ENCODE measurements around the gene IGSF8.

IGSF8 gene

DNA sequence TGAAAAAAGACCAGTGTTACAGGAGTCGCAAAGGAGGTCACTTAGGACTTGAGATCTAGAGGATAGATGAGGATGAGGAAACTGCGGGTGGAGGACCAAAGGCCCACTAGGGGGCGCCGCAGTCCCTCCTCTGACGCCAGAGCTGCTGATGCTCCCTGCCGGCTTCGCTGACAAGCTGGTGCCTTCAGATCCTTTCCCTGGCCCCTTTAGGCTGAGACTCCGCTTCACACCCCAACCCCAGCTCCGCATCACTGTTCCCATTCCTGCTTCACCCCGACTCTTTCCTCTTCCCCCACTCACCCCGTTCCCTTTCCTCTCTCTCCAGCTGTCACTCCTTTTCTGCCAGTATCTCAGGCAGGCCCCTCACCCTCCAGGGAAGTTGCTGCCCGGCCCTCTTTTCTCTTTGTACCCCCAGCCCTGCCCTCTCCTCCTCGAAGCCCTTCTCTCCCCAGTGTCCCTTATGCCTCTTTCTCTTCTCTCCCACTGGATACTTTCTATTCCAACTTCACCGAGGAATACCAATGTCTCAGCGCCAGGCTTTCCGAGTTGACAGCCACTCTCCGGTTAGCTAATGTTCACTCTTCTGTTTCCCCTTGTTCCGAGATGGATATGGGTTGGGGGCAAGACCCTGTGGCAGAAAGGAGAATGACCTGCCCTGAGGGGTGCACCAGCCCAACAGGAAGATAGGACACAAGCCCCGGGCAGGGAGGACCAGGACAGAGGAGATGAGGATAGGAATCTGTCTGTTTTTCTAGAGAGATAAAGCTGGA, 12.5 kb downstream of the IGSF8 start:
- DNase-seq (ENCODE audit: low read depth in 2 of 2) = peak; percentile 45 to 65

DNA sequence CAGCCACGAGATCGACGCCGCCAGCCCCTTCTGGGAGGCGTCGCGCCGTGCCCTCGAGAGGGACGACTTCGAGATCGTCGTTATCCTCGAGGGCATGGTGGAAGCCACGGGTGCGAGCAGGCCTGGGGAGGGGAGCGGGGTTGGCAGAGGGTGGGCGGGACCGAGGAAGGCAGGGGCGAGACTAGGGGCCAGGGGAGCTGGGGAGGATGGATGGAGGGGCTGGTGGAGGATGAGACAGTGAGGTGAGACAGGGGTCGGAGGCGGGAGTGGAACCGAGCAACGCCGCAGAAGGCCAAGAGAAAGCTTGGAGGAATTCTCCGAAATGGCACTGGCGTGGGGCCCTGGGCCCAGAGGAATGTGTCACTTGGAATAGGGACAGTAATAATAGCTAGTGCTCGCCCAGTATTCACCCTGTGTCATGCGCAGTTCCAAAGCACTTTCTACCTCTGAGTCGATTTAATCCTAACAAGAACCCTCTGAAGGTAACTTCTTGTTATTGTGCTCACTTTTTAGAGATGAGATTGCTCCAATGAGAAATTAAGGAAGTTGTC, 13.6 kb downstream of the IGSF8 start:
- DNase-seq (ENCODE audit: low read depth in 2 of 2) = no peak

DNA sequence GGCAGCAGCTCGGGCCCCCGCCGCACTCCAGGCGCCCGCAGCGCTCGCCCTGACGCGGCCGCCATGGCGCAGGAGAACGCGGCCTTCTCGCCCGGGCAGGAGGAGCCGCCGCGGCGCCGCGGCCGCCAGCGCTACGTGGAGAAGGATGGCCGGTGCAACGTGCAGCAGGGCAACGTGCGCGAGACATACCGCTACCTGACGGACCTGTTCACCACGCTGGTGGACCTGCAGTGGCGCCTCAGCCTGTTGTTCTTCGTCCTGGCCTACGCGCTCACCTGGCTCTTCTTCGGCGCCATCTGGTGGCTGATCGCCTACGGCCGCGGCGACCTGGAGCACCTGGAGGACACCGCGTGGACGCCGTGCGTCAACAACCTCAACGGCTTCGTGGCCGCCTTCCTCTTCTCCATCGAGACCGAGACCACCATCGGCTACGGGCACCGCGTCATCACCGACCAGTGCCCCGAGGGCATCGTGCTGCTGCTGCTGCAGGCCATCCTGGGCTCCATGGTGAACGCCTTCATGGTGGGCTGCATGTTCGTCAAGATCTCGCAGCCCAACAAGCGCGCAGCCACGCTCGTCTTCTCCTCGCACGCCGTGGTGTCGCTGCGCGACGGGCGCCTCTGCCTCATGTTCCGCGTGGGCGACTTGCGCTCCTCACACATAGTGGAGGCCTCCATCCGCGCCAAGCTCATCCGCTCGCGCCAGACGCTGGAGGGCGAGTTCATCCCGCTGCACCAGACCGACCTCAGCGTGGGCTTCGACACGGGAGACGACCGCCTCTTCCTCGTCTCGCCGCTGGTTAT, 14.2 kb downstream of the IGSF8 start:
- peak; percentile 55 to 59 for DNase-seq (ENCODE audit: low read depth in 2 of 2)

DNA sequence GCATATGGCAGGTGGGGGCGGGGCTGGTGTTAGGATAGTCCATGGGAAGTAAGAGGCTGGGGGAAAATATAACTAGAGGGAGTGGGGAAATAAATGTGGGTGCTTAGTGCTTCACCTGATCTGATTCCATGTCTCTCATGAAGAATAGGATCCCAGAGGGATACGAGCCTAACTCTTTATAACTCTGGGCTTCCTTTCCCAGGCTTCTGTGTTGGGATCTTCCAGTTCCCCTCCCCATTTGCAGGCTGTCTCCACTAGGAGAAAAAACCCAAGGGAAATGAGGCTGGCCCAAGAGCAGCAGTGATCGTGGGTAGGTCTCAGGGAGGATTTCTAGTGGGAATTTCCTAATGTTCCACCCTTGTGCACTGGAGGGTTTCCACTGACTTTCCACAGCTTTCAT, 15.5 kb downstream of the IGSF8 start:
- DNase-seq (ENCODE audit: low read depth in 2 of 2) = no peak

DNA sequence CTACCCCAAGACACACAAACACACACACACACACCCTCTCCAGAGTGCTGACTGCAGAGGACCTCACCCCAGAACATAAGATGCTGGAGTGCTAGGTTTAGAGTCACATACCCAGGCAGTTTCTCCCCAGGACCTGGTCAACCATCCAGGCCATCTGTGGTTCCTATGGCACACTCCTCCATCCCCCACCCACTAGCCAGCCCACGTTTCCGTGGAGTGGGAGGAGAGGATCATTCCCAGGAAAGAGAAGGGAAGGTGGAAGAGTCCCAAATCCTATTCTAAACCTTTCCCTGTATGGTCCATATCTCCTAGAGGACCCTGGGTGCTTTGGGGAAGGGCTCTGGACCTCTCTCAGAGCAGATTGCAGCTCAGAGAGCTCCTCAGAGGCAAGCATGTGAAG, 15.9 kb downstream of the IGSF8 start:
- DNase-seq (ENCODE audit: low read depth in 2 of 2) = no peak

GRCh38 chr1:160081261-160081936, 17.0 kb downstream of the IGSF8 start, which contains the start of gene KCNJ9:
Gene KCNJ9, plus strand, starts transcription at chr1:160081538. Its CDS starts 2,493 bp downstream, at chr1:160084031.
- DNase-seq (ENCODE audit: low read depth in 2 of 2) = no peak

GRCh38 chr1:160080381-160081100, 17.9 kb downstream of the IGSF8 start:
- no peak for DNase-seq (ENCODE audit: low read depth in 2 of 2)

DNA sequence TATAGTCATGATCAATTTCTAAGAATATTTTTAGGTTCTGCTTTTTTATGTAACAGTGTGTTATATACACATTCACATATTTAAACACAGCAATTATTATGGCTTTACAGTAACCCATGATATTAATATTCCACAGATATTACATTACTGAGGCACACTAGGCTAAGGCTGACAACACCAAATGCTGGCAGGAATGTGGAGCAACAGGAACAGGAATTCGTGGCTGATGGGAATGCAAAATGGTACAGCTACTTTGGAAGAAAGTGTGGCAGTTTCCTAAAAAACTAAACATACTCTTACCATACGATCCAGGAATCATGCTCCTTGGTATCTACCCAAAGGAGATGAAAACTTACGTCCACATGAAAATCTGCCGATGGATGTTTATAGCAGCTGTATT, 19.0 kb downstream of the IGSF8 start:
- DNase-seq (ENCODE audit: low read depth in 2 of 2) = no peak

DNA sequence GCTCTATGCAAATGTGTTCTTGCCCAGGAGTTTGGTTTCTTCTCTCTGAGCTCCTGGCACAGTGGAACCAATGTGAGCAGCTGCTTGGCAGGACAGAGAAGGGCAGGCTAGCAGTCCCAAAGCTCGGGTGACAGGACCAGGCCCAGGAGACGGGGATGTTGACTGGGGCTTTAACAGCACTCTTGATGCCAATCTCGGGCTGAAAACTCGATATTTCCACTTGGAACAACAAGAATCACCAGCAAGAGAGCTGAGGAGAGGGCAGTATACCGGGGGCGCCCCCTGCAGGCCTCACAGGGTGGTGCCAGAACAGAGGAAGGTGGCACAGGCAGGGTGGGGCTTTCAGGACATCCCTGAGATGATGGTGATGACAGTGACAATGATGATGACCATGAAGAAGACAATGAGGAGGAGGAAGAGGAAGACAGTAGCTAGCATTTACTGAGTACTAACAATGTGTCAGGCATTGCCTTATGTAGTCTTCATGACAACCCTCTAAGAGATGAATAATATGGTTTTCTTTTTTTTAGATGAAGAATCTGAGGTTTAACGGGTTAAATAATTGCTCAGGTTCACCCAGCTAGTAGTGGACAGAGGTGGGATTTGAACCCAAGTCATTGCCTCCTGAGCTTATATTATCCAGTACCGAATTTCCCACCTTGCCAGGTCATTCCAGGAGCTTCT, 19.8 kb downstream of the IGSF8 start:
- DNase-seq (ENCODE audit: low read depth in 2 of 2) = no peak

DNA sequence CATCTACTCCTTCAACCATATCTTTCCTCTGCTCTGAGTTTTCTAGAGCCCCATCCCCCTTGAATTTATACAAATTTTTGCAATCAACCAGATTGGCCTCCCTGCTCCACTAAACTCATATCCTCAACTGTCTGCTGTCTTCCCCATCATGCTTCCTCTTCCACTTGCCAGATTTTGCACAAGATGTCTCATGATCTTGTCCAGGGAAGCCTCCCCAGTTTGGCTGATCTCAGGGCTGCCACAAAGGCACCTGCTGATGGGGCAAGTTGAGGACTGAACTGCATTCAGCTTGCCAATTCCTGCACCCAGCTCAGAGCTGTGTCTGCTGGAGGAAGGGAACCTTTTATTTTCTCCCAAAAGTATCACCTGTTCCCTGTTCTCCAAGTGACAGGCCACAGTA, 20.9 kb downstream of the IGSF8 start:
- DNase-seq (ENCODE audit: low read depth in 2 of 2) = no peak

GRCh38 chr1:160076295-160076694, 22.1 kb downstream of the IGSF8 start:
- DNase-seq (ENCODE audit: low read depth in 2 of 2) = no peak

DNA sequence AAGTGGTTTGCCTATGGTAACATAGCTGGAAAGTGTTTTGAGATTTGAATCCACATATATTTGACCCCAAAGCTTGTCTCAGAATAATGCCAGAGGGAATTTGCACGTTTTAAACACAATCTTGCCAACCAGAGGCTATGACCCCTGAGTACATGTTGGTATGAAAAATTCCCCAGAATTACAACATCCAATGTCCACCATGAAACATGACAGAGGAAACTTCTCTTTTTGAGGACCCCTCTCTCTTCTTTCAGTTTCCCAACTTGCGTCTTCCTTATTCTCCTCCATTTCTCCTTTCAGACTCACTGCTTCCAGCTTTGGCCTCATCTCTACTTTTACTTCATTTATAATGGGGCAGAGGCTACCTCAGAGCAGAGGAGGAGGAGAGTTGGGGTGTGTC, 22.6 kb downstream of the IGSF8 start:
- no peak for DNase-seq (ENCODE audit: low read depth in 2 of 2)

DNA sequence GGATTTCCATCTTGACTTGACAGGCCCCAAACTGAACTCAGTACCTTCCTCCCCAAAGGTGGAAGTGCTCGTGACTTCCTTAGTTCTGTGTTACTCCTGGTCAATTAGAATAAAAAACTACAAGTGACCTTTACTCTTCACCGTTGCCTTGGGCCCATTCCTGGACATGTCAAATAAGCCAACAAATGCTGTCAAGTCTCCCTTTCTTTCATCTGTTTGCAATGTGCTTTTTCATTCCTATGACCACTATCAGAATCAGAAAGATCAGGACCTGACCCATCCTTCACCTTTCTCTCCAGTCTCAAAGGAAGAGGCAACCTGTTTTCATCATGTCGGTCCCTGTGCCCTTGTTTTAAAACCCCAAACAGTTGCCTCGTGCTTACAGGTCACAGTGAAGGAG, 23.6 kb downstream of the IGSF8 start:
- DNase-seq (ENCODE audit: low read depth in 2 of 2) = no peak

GRCh38 chr1:160071289-160071688, 27.1 kb downstream of the IGSF8 start:
- no peak for DNase-seq (ENCODE audit: low read depth in 2 of 2)

- peak; percentile 37 to 49 for DNase-seq (ENCODE audit: low read depth in 2 of 2)
These were observed 27.9 kb downstream of the IGSF8 start for GRCh38 chr1:160070243-160071163.

- no peak for DNase-seq (ENCODE audit: low read depth in 2 of 2)
These were observed 28.8 kb downstream of the IGSF8 start, which contains the start of gene KCNJ10 for GRCh38 chr1:160069460-160070231. Gene KCNJ10, minus strand, starts transcription at chr1:160070160. Its CDS starts 27,628 bp downstream, at chr1:160042532.

GRCh38 chr1:160068225-160068624, 30.2 kb downstream of the IGSF8 start:
- no peak for DNase-seq (ENCODE audit: low read depth in 2 of 2)

DNA sequence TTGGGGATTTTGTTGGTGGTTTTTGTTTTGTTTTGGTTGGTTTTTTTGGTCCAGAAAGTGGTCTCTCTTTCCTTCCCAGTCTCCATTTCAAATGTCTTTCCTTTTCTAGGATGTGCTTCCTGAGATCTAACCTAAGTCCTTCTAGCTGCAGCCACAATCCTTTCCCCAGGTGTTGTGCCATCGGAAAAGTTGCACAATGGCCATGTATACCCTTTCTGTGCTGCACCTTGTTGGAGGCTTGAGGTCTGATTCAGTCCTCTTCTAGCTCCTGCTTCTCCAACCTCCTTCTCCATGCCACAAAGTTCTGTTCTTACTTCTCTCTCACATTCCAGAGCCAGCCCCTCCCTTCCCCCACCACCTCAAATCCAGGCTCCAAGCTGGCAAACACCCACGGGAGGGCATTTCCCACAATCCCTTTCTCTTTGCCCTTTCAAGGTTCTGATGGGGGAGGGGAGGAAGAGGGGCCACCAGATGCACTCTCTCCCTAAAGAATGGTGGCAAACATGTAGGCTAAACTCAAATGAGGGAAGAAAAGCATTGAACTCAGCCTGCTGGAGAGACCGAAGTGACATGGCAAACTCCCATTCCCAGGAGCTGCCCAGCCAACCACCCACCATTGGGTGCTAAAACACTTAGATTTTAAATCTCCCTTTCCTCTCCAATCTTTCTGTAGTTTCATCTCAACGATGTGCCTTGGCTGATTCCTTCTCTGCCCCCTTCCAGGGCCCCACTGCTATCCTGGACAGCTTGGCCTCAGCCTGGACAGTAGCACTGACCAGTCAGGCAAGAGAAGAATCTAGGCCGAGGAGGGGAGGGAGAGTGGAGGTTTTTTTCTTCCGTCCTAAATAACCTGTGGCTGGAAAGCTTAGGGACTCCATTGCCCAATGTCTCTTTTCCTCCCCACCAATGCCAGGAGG, 31.3 kb downstream of the IGSF8 start:
- DNase-seq (ENCODE audit: low read depth in 2 of 2) = no peak

All from stimulated activated CD4-positive, alpha-beta T cell treated with anti-CD3 and anti-CD28 coated beads, Interleukin-1b, Interleukin-23, amount 100 ng/mL, for 1 hour (primary cell).